KMS-11 (cell line): ENCODE measurements around the gene TMEM126B.

ENCODE experiments used
- H2AFZ ChIP-seq: fragments of 200-600 bp; sonication (generic); 2 replicates; pipeline ENCODE4 v1.6.1; 2016; ENCODE audit warnings: antibody characterized with exemption, mixed run types, low read depth
- H3K27ac ChIP-seq: fragments of 200-600 bp; sonication (generic); 2 replicates; pipeline ENCODE4 v1.6.1; 2016; ENCODE audit warnings: mild to moderate bottlenecking, mixed run types
- H3K27me3 ChIP-seq: fragments of 200-600 bp; sonication (generic); 2 replicates; pipeline ENCODE4 v1.6.1; 2017; ENCODE audit warnings: mild to moderate bottlenecking, low read depth, mixed run types, moderate library complexity; ENCODE audit not compliant: insufficient read depth
- H3K36me3 ChIP-seq: fragments of 200-600 bp; sonication (generic); 2 replicates; pipeline ENCODE4 v1.6.1; 2017; ENCODE audit warnings: mild to moderate bottlenecking, mixed run types; ENCODE audit not compliant: insufficient read depth
- H3K4me1 ChIP-seq: fragments of 200-600 bp; sonication (generic); 2 replicates; pipeline ENCODE4 v1.6.1; 2016; ENCODE audit warnings: mild to moderate bottlenecking, low read depth, mixed run types; ENCODE audit not compliant: poor library complexity, severe bottlenecking
- H3K4me2 ChIP-seq: fragments of 200-600 bp; sonication (generic); 2 replicates; pipeline ENCODE4 v1.7.0; 2016; ENCODE audit warnings: mild to moderate bottlenecking, mixed run types
- H3K4me3 ChIP-seq: fragments of 200-600 bp; sonication (generic); IDR thresholded peaks from 2 replicates; pipeline ENCODE4 v1.6.1; 2017; ENCODE audit warnings: low read depth, low read length, mixed read lengths; ENCODE audit not compliant: insufficient read depth
- H3K79me2 ChIP-seq: fragments of 200-600 bp; sonication (generic); 2 replicates; pipeline ENCODE4 v1.6.1; 2016; ENCODE audit warnings: low read depth, mixed run types; ENCODE audit not compliant: insufficient read depth
- H3K9ac ChIP-seq: fragments of 200-600 bp; sonication (generic); 2 replicates; pipeline ENCODE4 v1.6.1; 2016; ENCODE audit warnings: mild to moderate bottlenecking, mixed run types
- H4K20me1 ChIP-seq: fragments of 200-600 bp; sonication (generic); 2 replicates; pipeline ENCODE4 v1.6.1; 2016; ENCODE audit warnings: mild to moderate bottlenecking, mixed run types; ENCODE audit not compliant: insufficient read depth
- CTCF ChIP-seq: fragments of 200-600 bp; sonication (generic); conservative IDR thresholded peaks from 2 replicates; pipeline ENCODE4 v1.6.1; 2017; ENCODE audit warnings: low read depth, mild to moderate bottlenecking, antibody characterized with exemption, low read length, moderate library complexity, mixed read lengths

Gene TMEM126B

DNA sequence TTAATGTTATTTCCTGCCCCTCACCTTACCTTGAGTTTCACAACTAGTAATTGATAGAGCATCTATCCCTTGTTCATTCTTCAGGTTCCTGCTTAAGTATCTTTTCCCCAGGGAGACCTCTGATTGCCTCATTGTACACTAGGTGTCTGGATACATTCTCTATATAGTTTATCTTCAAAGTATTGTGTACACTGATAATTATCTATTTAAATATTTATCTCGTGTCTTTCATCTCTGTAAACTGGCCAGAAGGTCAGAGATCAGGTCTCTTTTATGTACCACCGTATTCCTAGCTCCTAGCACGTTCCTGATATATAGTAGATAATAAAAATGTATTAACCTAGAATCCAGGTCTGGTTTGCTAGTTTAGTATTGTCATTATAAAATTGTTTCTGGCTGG, 6.4 kb downstream of the TMEM126B start:
- Histone ChIP-seq H3K27ac (no peak overlapping the region), H3K27me3 (no peaks in the 10 kb centered on the region), H3K4me2 (no peak overlapping the region), H4K20me1 (no peaks in the 10 kb centered on the region), H3K4me3 (no peak overlapping the region), H3K4me1 (peaks cover 2% of the 10 kb centered on the region), H2AFZ (no peak overlapping the region), H3K9ac (no peak overlapping the region), H3K79me2 (peaks cover 26% of the 10 kb centered on the region), H3K36me3 (no peaks in the 10 kb centered on the region; the same call in 1 of the 2 replicates)
- no peak for TF ChIP-seq CTCF

- Histone ChIP-seq H4K20me1 (no peaks in the 10 kb centered on the region), H2AFZ (no peak overlapping the region), H3K9ac (no peak overlapping the region), H3K4me2 (no peak overlapping the region), H3K27me3 (no peaks in the 10 kb centered on the region), H3K4me3 (no peak overlapping the region), H3K36me3 (no peaks in the 10 kb centered on the region), H3K79me2 (peaks cover 1% of the 10 kb centered on the region; the same call in 1 of the 2 replicates), H3K27ac (no peak overlapping the region), H3K4me1 (peaks cover 7% of the 10 kb centered on the region)
- TF ChIP-seq CTCF, result no peak
Measured at GRCh38 chr11:85643191-85643614, 14.8 kb downstream of the TMEM126B start.

DNA sequence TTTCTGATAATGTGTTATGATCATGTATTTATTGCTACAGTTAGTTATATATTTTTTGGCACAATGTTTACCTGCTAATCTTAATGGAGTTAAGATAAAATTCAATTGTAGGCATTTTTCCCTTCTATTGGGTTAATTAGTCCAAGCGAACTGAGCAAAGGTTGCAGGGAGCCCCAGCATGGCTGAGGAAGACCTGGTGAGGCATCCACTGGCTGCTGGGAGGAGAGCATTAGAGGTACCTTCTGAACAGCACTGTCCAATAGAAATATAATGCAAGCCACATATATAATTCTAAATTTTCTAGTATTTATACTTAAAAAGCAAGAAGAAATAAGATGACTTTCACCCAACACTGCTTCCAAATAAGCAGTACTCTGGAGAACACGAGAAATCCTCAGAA, 18.7 kb downstream of the TMEM126B start:
- peak overlapping the region; percentile 65 for H2AFZ ChIP-seq
- H3K79me2 ChIP-seq, result peaks cover 23% of the 10 kb centered on the region
- H3K4me2 ChIP-seq, result peak overlapping the region; percentile 84
- H4K20me1 ChIP-seq, result no peaks in the 10 kb centered on the region
- H3K27ac ChIP-seq, result peak overlapping the region; percentile 66
- peak overlapping the region; percentile 61; the same call in 1 of the 2 replicates for H3K9ac ChIP-seq
- H3K4me1 ChIP-seq, result peaks cover 29% of the 10 kb centered on the region
- H3K4me3 ChIP-seq, result no peak overlapping the region
- no peak for TF ChIP-seq CTCF
- no peaks in the 10 kb centered on the region for H3K27me3 ChIP-seq
- no peaks in the 10 kb centered on the region for H3K36me3 ChIP-seq

GRCh38 chr11:85647604-85648299, 19.4 kb downstream of the TMEM126B start, which contains the start of gene TMEM126A:
Gene TMEM126A, plus strand, starts transcription at chr11:85647967. Its CDS starts 2,289 bp downstream, at chr11:85650256.
- peak within 1 kb of the TSS; percentile 66 for H3K27ac ChIP-seq
- H3K36me3 ChIP-seq, result no peaks in the 10 kb centered on the region
- no peak within 1 kb of the TSS for H3K4me3 ChIP-seq
- peak within 1 kb of the TSS; percentile 65 for H2AFZ ChIP-seq
- peaks cover 23% of the 10 kb centered on the region for H3K79me2 ChIP-seq
- H3K4me1 ChIP-seq, result peaks cover 29% of the 10 kb centered on the region
- TF ChIP-seq CTCF, result no peak
- no peaks in the 10 kb centered on the region for H3K27me3 ChIP-seq
- H3K4me2 ChIP-seq, result peak within 1 kb of the TSS; percentile 84
- peak within 1 kb of the TSS; percentile 61 for H3K9ac ChIP-seq
- no peaks in the 10 kb centered on the region for H4K20me1 ChIP-seq
